HepG2 (cell line): ENCODE data around the gene UBXN2A. TPM values are rescaled to one million over a fixed set of nuclear protein-coding genes. Genes with fewer than 3 reads are reported as not detected.

ENCODE experiments used
- ARID3A ChIP-seq: IDR thresholded peaks from 2 replicates; pipeline ENCODE4 v1.6.1; 2012; ENCODE audit warnings: low read depth, low read length, improper control_type of control experiment
- ASH2L ChIP-seq: fragments of 300-600, 200-600 bp; sonication (generic); IDR thresholded peaks from 2 replicates; pipeline ENCODE4 v1.7.0; 2017; ENCODE audit warnings: low read depth, mild to moderate bottlenecking, moderate library complexity, mixed read lengths, low read length; ENCODE audit not compliant: insufficient read length
- CEBPB ChIP-seq: IDR thresholded peaks from 2 replicates; pipeline ENCODE4 v1.6.1; 2011; ENCODE audit warnings: low read depth, low read length, improper control_type of control experiment, borderline replicate concordance
- GFI1 ChIP-seq: sonication (generic); formaldehyde crosslinking; IDR thresholded peaks from 2 replicates; pipeline ENCODE4 v1.5.0; 2020; ENCODE audit warnings: missing genetic modification reagents, mild to moderate bottlenecking, borderline replicate concordance
- LBX2 ChIP-seq: sonication (generic); formaldehyde crosslinking; IDR thresholded peaks from 2 replicates; pipeline ENCODE4 v1.5.0; 2020; ENCODE audit warnings: missing genetic modification reagents, mild to moderate bottlenecking, borderline replicate concordance
- MNT ChIP-seq: fragments of 450-650 bp; IDR thresholded peaks from 2 replicates; pipeline ENCODE4 v1.6.1; 2016
- NR2F6 ChIP-seq, 2 experiments: IDR thresholded peaks; 2 replicates each; pipeline ENCODE4 v1.6.1; 2016; ENCODE audit warnings: antibody characterized with exemption in 1 of 2, mild to moderate bottlenecking in 1 of 2
- SKIL ChIP-seq: sonication (generic); formaldehyde crosslinking; IDR thresholded peaks from 2 replicates; pipeline ENCODE4 v1.8.0; 2022; ENCODE audit warnings: missing genetic modification reagents, mild to moderate bottlenecking, moderate library complexity, borderline replicate concordance
- SMARCE1 ChIP-seq: fragments of 450-650 bp; IDR thresholded peaks from 2 replicates; pipeline ENCODE4 v1.6.1; 2017; ENCODE audit warnings: borderline replicate concordance
- SOX5 ChIP-seq: IDR thresholded peaks from 2 replicates; pipeline ENCODE4 v1.6.1; 2016; ENCODE audit warnings: borderline replicate concordance
- SUZ12 ChIP-seq: fragments of 150-350 bp; IDR thresholded peaks from 2 replicates; pipeline ENCODE4 v1.6.1; 2014; ENCODE audit warnings: low read depth, low read length
- TAF1 ChIP-seq: sonication (generic); formaldehyde crosslinking; IDR thresholded peaks from 2 replicates; pipeline ENCODE4 v1.4.0; 2020; ENCODE audit warnings: missing genetic modification reagents
- TCF7 ChIP-seq: sonication (generic); IDR thresholded peaks from 2 replicates; pipeline ENCODE4 v1.6.1; 2016; ENCODE audit warnings: antibody characterized with exemption, low read depth
- TFDP1 ChIP-seq: IDR thresholded peaks from 2 replicates; pipeline ENCODE4 v1.6.1; 2016; ENCODE audit warnings: missing compliant biosample characterization, missing genetic modification reagents, borderline replicate concordance
- ZNF687 ChIP-seq: sonication (generic); formaldehyde crosslinking; IDR thresholded peaks from 2 replicates; pipeline ENCODE4 v1.5.1; 2020; ENCODE audit warnings: mild to moderate bottlenecking, missing genetic modification reagents, moderate library complexity
- polyA plus RNA-seq, 8 experiments: library from polyadenylated mRNA; depleted of rRNA in 3 of 8; stranded (reverse) in 7 of 8; unstranded in 1 of 8; fragments of >200 nt; fragmentation: Illumina TruSeq in 4 of 8; extraction: Trizol in 4 of 8; gene quantifications; 2 replicates each; pipeline versions ENCODE4 v1.2.1 to v1.2.3, GENCODE V29; 2011 to 2016; ENCODE audit warnings: low read depth in 4 of 8, missing spikeins in 1 of 8, mixed read lengths in 1 of 8; ENCODE audit not compliant: insufficient read depth in 1 of 8
- total RNA-seq, 5 experiments: library from RNA; depleted of rRNA; stranded (reverse); fragments of >200 nt; fragmentation: Illumina TruSeq; extraction: Trizol; gene quantifications; 2 replicates each; pipeline ENCODE4 v1.2.3, GENCODE V29; 2016; ENCODE audit warnings: low read depth in 1 of 5

Gene UBXN2A
- total and polyA plus RNA-seq, 2 of the 13 experiments (the other 11 are each of a cell fraction or from before 2014, with no cell fraction given), result 8.3 to 20.9 TPM

- TF ChIP-seq MNT, result peak; percentile 80
- TF ChIP-seq SMARCE1, result no peak
- peak; percentile 32 for TF ChIP-seq ASH2L
- no peak for TF ChIP-seq TFDP1
- TF ChIP-seq TAF1 (CRISPR knock-in tag), result peak; percentile 49; the same call in 1 of the 2 replicates
- TF ChIP-seq TCF7, result 0 out of 2 replicates have a peak, but pooled peaks have one; percentile 13
- peak; percentile 43; the same call in 1 of the 2 replicates for TF ChIP-seq ZNF687 (CRISPR knock-in tag)
- no peak for TF ChIP-seq SUZ12
- no peak for TF ChIP-seq SKIL (CRISPR knock-in tag)
- TF ChIP-seq SOX5, result peak; percentile 62
- peak; percentile 55; the same call in 1 of the 2 replicates for TF ChIP-seq CEBPB
- peak; percentile 63; the same call in 1 of the 2 replicates for TF ChIP-seq GFI1
- TF ChIP-seq LBX2, result no peak
- peak; percentile 85 for TF ChIP-seq ARID3A
- 0 out of 2 replicates have a peak, but pooled peaks have one; percentile 7 for TF ChIP-seq NR2F6 (IDR thresholded peaks at IDR 0.05)
- TF ChIP-seq NR2F6 (CRISPR knock-in tag; IDR thresholded peaks at IDR 0.05), result peak; percentile 8; the same call in 1 of the 2 replicates
Measured at GRCh38 chr2:24045511-24046508, 105.5 kb downstream of the UBXN2A start (continued).
